ENCODE measurements around the gene POLR1G.

The POLR1G gene

GRCh38 chr19:45400192-45400591, 6.3 kb upstream of the POLR1G start:
- Histone ChIP-seq H3K9me2 (replicated peaks; ENCODE audit: insufficient read depth, low read length) (no peaks in the 10 kb centered on the region), H3K79me2 (ENCODE audit: insufficient read depth, low read length) (no peaks in the 10 kb centered on the region), H3K36me3 (ENCODE audit: low read length) (no peaks in the 10 kb centered on the region), H4K20me1 (ENCODE audit: low read depth, low read length) (no peaks in the 10 kb centered on the region), H2AFZ (ENCODE audit: low read depth, low read length, severe bottlenecking) (no peak overlapping the region), H3F3A (ENCODE audit: insufficient read depth) (no peaks in the 10 kb centered on the region), H3K27ac (ENCODE audit: low read depth, low read length) (no peak overlapping the region), H3K9ac (ENCODE audit: low read length) (no peak overlapping the region), H3K4me2 (ENCODE audit: low read depth, low read length, poor library complexity, severe bottlenecking) (no peak overlapping the region), H3K4me3 (ENCODE audit: insufficient read depth, low read length, poor library complexity, severe bottlenecking) (no peak overlapping the region), H3K27me3 (ENCODE audit: low read length) (no peaks in the 10 kb centered on the region), H3K9me3 (ENCODE audit: insufficient read depth, low read length) (no peaks in the 10 kb centered on the region)
- no peak for TF ChIP-seq EZH2phosphoT487 (conservative IDR thresholded peaks at IDR 0.05; ENCODE audit: low read length)
- TF ChIP-seq CTCF (IDR thresholded peaks at IDR 0.05; ENCODE audit: insufficient read depth, low read length, poor library complexity, severe bottlenecking), result no peak

- no peak overlapping the region for H3K27ac ChIP-seq (ENCODE audit: low read depth, low read length)
- H4K20me1 ChIP-seq (ENCODE audit: low read depth, low read length), result no peaks in the 10 kb centered on the region
- H3K4me2 ChIP-seq (ENCODE audit: low read depth, low read length, poor library complexity, severe bottlenecking), result no peak overlapping the region
- no peaks in the 10 kb centered on the region for H3K27me3 ChIP-seq (ENCODE audit: low read length)
- H3K9ac ChIP-seq (ENCODE audit: low read length), result no peak overlapping the region
- H3K9me3 ChIP-seq (ENCODE audit: insufficient read depth, low read length), result no peaks in the 10 kb centered on the region
- TF ChIP-seq EZH2phosphoT487 (conservative IDR thresholded peaks at IDR 0.05; ENCODE audit: low read length) (no peak), CTCF (IDR thresholded peaks at IDR 0.05; ENCODE audit: insufficient read depth, low read length, poor library complexity, severe bottlenecking) (no peak)
- H3K36me3 ChIP-seq (ENCODE audit: low read length), result no peaks in the 10 kb centered on the region
- no peaks in the 10 kb centered on the region for H3F3A ChIP-seq (ENCODE audit: insufficient read depth)
- peaks cover 4% of the 10 kb centered on the region for H3K79me2 ChIP-seq (ENCODE audit: insufficient read depth, low read length)
- H3K4me3 ChIP-seq (ENCODE audit: insufficient read depth, low read length, poor library complexity, severe bottlenecking), result no peak overlapping the region
- no peaks in the 10 kb centered on the region for H3K9me2 ChIP-seq (replicated peaks; ENCODE audit: insufficient read depth, low read length)
- H2AFZ ChIP-seq (ENCODE audit: low read depth, low read length, severe bottlenecking), result no peak overlapping the region
Observed at GRCh38 chr19:45401815-45402214, 4.6 kb upstream of the POLR1G start.

- no peak for TF ChIP-seq EZH2phosphoT487 (conservative IDR thresholded peaks at IDR 0.05; ENCODE audit: low read length)
- peak; percentile 46 for TF ChIP-seq CTCF (IDR thresholded peaks at IDR 0.05; ENCODE audit: insufficient read depth, low read length, poor library complexity, severe bottlenecking)
- no peaks in the 10 kb centered on the region for H3F3A ChIP-seq (ENCODE audit: insufficient read depth)
- H3K9me2 ChIP-seq (replicated peaks; ENCODE audit: insufficient read depth, low read length), result no peaks in the 10 kb centered on the region
- H3K4me3 ChIP-seq (ENCODE audit: insufficient read depth, low read length, poor library complexity, severe bottlenecking), result no peak overlapping the region
- peaks cover 10% of the 10 kb centered on the region for H3K79me2 ChIP-seq (ENCODE audit: insufficient read depth, low read length)
- H3K27ac ChIP-seq (ENCODE audit: low read depth, low read length), result no peak overlapping the region
- no peak overlapping the region for H3K4me2 ChIP-seq (ENCODE audit: low read depth, low read length, poor library complexity, severe bottlenecking)
- H3K27me3 ChIP-seq (ENCODE audit: low read length), result no peaks in the 10 kb centered on the region
- H3K36me3 ChIP-seq (ENCODE audit: low read length), result no peaks in the 10 kb centered on the region
- no peaks in the 10 kb centered on the region for H4K20me1 ChIP-seq (ENCODE audit: low read depth, low read length)
- H3K9me3 ChIP-seq (ENCODE audit: insufficient read depth, low read length), result no peaks in the 10 kb centered on the region
- H3K9ac ChIP-seq (ENCODE audit: low read length), result no peak overlapping the region
- H2AFZ ChIP-seq (ENCODE audit: low read depth, low read length, severe bottlenecking), result no peak overlapping the region
Observed at GRCh38 chr19:45402298-45403061, 4.0 kb upstream of the POLR1G start.
